Measurements from ENCODE around the gene AMACR. TPM values are rescaled to one million over a fixed set of nuclear protein-coding genes. Genes with fewer than 3 reads are reported as not detected.
"Not testable (repeated sequence)": the region's sequence is repeated elsewhere in the genome, so short reads cannot be mapped to it uniquely, and the experiment has no call there.

AMACR gene
- total RNA-seq, 1 experiment from 2014 or later, result 10.5 TPM

DNA sequence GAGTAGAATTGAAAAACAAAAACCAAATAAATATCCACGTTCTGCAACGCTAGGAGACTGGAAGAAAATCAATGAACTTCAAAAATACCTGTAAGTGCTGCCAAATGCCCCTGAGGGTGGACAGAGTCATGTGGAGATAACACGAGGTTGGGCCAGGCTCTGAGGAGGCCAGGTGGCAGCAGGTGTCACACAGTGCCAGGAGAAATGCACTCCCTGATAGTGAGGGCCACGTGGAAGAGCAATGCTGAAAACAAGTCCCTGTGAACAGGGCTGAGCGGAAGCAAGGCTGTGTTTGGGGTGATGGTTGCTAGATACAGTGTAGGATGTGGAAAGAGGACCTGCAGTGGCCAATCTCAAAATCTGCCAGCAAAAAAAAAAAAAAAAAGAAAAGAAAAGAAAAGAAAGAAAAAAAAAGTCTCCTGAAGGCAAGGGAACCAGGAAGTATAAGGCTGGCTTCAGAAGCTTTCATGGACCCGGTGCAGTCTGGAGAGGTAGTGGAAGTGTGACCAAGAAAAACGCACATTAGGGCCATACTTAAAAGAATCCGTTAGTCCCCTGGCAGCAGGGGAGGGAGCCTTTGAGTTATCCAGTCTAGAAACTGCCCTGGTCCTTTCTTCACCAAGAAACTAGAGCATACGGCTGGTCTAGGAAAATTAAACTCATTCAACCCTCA lies 18.4 kb upstream of the AMACR start:
- no peak overlapping the region for H3K4me3 ChIP-seq (ENCODE audit: insufficient read depth, low read depth, low read length)
- H3K36me3 ChIP-seq (replicated peaks; ENCODE audit: control insufficient read depth, insufficient read depth, low read length), result no peaks in the 10 kb centered on the region
- no peaks in the 10 kb centered on the region for H3K27me3 ChIP-seq (ENCODE audit: control insufficient read depth, insufficient read depth, low read length)
- no peak for DNase-seq

DNA sequence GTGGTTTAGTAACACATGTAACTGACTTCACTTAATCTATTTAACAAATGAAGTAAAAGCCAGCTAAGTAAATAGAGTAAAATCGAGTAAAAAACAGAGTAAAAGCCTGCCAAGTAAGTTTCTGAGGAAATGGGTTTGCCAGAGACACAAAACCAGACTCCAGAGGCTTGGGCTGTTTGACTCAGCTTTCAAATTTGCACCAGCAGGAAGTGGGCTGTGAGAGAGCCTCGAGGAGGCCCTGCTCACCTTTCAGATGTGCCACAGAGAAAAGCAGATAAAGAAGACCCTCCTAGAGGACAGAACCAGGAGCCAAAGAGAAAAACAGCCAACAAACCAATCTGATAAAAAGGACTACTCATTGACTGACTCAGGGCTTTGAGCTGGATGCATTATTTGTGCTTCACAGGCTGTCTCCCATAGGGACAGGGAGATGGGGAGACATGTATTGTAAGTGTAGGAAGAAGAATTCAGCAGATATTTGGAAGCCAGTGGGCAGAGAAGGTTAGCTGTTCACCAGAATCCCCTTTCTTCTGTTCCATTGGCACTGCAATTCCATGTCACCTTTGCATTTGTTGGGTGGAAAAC lies 14.4 kb upstream of the AMACR start:
- Histone ChIP-seq H3K27me3 (ENCODE audit: control insufficient read depth, insufficient read depth, low read length) (no peaks in the 10 kb centered on the region), H3K4me3 (ENCODE audit: insufficient read depth, low read depth, low read length) (no peak overlapping the region), H3K36me3 (replicated peaks; ENCODE audit: control insufficient read depth, insufficient read depth, low read length) (no peaks in the 10 kb centered on the region)
- no peak for DNase-seq

DNA sequence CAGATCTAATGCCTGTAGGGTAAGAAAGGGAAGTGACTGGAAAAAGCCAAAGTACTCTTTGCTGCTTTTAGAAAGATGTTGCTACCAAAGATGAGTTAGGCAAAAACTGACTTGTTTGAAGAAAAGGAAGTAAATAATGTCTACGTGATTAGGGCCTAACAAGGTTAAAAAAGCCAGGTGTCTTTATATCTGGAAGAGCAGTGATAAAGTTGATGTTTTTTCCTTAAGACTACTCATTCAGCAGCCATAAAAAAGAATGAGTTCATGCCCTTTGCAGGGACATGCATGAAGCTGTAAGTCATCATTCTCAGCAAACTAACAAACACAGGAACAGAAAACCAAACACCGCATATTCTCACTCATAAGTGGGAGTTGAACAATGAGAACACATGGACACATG lies 13.5 kb upstream of the AMACR start:
- Histone ChIP-seq H3K36me3 (replicated peaks; ENCODE audit: control insufficient read depth, insufficient read depth, low read length) (no peaks in the 10 kb centered on the region), H3K4me3 (ENCODE audit: insufficient read depth, low read depth, low read length) (no peak overlapping the region), H3K27me3 (ENCODE audit: control insufficient read depth, insufficient read depth, low read length) (no peaks in the 10 kb centered on the region)
- no peak for DNase-seq

DNA sequence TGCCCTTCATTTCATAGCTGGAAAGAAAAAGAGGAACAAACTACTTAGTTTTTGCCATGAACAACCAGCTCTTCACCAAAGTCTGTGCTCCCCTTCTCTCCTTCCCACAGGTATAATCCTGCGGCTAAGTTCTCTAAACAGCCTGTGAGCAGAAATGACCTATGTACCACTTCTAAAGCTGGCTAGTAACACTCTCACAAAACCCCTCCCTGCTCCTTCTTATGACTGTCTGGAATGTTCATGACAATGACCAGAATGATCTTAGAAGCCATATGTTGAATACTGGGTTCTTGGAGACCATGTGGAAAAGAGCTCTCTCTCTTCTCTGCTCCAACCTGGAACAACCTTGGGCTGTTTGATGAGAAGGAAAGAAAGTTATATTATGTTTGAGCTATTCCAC lies 12.9 kb upstream of the AMACR start:
- Histone ChIP-seq H3K27me3 (ENCODE audit: control insufficient read depth, insufficient read depth, low read length) (no peaks in the 10 kb centered on the region), H3K4me3 (ENCODE audit: insufficient read depth, low read depth, low read length) (no peak overlapping the region), H3K36me3 (replicated peaks; ENCODE audit: control insufficient read depth, insufficient read depth, low read length) (no peaks in the 10 kb centered on the region)
- DNase-seq, result no peak

DNA sequence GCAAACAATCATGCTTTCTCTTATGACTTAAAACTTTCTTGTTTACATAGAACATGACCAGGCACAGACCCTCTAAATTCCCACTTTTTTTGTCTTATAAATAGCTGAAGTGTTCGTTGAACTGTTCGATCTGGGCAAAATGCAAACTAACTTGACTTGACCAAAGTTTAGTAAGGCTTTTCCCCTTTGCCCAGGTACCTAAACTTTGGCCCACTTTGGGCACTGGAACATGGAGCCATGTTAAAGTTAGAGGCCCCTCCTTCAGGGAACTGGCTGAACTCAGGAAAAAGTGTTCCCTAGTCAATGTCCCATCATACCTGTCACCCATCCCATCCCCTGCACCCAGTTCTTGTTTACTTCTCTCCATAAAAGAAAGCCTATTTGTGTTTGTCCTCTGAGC lies 9.4 kb upstream of the AMACR start:
- no peak for DNase-seq
- no peaks in the 10 kb centered on the region for H3K27me3 ChIP-seq (ENCODE audit: control insufficient read depth, insufficient read depth, low read length)
- H3K36me3 ChIP-seq (replicated peaks; ENCODE audit: control insufficient read depth, insufficient read depth, low read length), result no peaks in the 10 kb centered on the region
- H3K4me3 ChIP-seq (ENCODE audit: insufficient read depth, low read depth, low read length), result no peak overlapping the region

DNA sequence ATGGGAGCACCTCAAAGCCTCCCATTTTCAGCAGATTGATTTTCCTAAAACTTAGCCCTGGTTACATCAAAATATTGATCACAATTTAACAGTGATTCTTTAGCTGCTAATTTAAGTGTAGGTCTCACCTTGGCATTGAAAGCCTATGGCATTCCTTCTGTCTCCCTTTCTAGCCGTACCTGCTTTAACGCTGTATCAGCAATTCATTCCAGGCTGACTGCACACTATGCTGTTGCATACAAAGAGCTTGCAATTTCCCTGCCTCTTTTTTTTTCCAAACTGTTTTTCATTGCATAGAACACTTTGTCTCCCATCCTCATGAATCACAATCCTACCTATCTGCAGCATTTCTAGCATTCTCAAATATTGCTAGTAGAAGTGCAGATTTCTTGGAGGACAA lies 8.9 kb upstream of the AMACR start:
- Histone ChIP-seq H3K4me3 (ENCODE audit: insufficient read depth, low read depth, low read length) (no peak overlapping the region), H3K36me3 (replicated peaks; ENCODE audit: control insufficient read depth, insufficient read depth, low read length) (no peaks in the 10 kb centered on the region), H3K27me3 (ENCODE audit: control insufficient read depth, insufficient read depth, low read length) (no peaks in the 10 kb centered on the region)
- no peak for DNase-seq

DNA sequence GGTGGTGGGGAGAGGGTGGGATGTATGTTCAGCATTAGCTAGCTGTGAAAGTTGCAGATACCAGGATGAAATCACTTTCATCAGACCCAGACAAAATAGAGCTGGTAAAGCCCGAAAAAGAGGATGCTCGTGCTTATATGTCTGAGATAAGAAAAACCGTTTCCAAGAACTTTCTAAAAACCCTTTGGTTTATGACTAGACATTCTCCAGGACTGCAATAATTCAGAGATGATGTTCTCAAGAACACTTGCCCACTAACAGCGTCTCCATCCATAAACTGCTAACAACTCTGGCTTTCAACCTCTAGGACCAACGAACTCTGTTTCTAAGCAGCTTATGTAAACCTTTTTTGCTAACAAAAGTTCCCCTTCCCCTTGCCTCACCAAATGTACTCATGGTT lies 8.4 kb upstream of the AMACR start:
- no peak for DNase-seq
- Histone ChIP-seq H3K27me3 (ENCODE audit: control insufficient read depth, insufficient read depth, low read length) (no peaks in the 10 kb centered on the region), H3K36me3 (replicated peaks; ENCODE audit: control insufficient read depth, insufficient read depth, low read length) (no peaks in the 10 kb centered on the region)

DNA sequence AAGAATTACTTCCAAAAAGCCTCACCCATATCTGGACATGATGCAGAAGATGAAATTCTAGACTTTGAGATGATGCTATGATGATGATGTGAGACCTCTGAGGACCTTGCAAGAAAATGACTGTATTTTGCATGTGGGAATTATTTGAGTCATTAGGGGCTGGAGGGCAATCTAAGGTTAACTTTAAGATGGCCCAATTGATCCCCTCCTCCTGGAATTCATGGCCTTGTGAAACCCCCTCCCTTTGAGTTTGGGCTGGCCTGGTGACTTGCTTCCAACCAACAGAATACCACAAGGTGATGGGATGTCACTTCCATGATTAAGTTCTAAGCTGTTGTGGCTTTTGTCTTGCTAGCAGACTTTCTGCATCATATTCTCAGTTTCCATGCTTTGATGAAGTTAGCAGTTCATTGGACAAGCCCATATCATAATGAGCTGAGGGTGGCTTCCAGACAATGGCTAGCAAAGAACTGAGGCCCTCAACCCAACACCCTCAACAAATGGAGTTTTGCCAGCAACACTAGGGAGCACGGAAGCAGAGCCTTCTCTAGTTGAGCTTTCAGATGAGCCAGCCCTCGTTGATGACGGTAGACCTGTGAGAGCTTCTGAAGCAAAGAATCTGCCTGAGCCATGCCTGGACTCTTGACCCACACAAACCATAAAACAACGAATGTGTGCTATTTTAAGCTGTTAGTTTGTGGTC lies 7.4 kb upstream of the AMACR start:
- no peak overlapping the region for H3K4me3 ChIP-seq (ENCODE audit: insufficient read depth, low read depth, low read length)
- DNase-seq, result no peak
- no peaks in the 10 kb centered on the region for H3K27me3 ChIP-seq (ENCODE audit: control insufficient read depth, insufficient read depth, low read length)
- no peaks in the 10 kb centered on the region for H3K36me3 ChIP-seq (replicated peaks; ENCODE audit: control insufficient read depth, insufficient read depth, low read length)

More for the DNA sequence above, 8.4 kb upstream of the AMACR start:
- H3K4me3 ChIP-seq (ENCODE audit: insufficient read depth, low read depth, low read length), result no peak overlapping the region

DNA sequence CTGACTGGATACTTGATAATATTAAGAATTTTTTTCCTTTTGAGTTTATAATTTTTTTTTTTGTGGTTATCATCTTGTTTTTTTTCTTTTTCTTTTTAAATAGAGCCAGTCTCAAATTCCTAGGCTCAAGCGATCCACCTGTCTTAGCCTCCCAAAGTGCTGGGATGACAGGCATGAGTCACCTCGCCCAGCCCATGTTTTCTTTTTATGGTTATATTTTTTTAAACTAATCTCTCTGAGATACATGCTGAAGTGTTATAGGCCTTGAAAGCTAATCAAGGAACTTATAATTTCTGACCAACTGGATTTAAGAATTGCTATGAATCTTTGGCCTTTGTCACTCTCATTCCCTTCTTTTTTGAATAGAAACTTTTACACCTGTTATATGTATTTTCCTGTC lies 6.8 kb upstream of the AMACR start:
- H3K4me3 ChIP-seq (ENCODE audit: insufficient read depth, low read depth, low read length), result no peak overlapping the region
- DNase-seq, result no peak
- H3K27me3 ChIP-seq (ENCODE audit: control insufficient read depth, insufficient read depth, low read length), result no peaks in the 10 kb centered on the region
- no peaks in the 10 kb centered on the region for H3K36me3 ChIP-seq (replicated peaks; ENCODE audit: control insufficient read depth, insufficient read depth, low read length)

DNA sequence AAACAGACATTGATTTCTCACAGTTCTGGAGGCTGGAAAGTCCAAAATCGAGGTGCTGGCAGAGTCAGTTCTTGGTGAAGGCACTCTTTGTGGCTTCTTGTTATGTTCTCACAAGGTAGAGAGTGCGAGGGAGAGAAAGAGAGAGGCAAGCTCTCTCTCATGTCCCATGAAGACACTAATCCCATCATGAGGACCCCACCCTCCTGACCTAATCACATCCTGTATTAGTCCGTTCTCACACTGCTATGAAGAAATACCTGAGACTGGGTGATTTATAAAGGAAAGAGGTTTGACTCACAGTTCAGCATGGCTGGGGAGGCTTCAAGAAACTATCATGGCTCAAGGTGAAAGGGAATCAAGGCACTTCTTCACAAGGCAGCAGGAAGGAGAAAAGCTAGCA lies 5.7 kb upstream of the AMACR start:
- H3K36me3 ChIP-seq (replicated peaks; ENCODE audit: control insufficient read depth, insufficient read depth, low read length), result no peaks in the 10 kb centered on the region
- H3K4me3 ChIP-seq (ENCODE audit: insufficient read depth, low read depth, low read length), result no peak overlapping the region
- no peaks in the 10 kb centered on the region for H3K27me3 ChIP-seq (ENCODE audit: control insufficient read depth, insufficient read depth, low read length)
- no peak for DNase-seq

DNA sequence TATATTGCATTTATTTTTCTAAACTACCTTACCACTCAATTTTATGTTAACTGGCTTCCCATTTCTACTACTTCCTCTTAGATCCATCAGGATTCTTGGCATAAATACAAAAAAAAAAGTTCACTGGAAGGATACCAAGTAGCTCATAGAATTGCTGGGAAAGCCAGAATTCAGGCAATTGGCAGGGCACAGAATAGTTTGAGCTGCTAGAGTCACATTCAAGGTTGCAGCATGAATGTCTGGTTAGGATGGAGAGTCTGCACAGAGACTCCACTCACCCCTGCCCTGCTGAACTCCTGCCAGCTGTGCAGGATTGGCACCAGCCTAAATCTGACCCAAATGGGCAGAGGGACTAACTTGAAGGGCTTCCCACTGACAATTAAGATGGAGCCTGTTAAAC lies 4.9 kb upstream of the AMACR start:
- no peak overlapping the region for H3K4me3 ChIP-seq (ENCODE audit: insufficient read depth, low read depth, low read length)
- DNase-seq, result no peak
- no peaks in the 10 kb centered on the region for H3K27me3 ChIP-seq (ENCODE audit: control insufficient read depth, insufficient read depth, low read length)
- H3K36me3 ChIP-seq (replicated peaks; ENCODE audit: control insufficient read depth, insufficient read depth, low read length), result no peaks in the 10 kb centered on the region

DNA sequence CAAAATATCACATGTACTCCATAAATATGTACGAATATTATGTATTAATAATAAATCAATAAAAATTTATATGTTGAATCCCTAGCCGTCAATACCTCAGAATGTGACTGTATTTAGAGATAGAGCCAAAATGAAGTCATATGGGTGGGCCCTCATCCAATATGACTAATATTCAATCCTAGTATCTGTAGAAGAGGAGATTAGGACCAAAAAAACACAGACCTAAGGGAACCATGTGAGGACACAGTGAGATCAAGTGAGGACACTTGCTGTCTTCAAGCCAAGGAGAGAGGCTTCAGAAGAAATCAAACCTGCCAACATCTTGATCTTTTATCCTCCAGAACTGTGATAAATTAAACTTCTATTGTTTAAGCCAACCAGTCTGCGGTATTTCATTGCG lies 3.7 kb upstream of the AMACR start:
- no peaks in the 10 kb centered on the region for H3K27me3 ChIP-seq (ENCODE audit: control insufficient read depth, insufficient read depth, low read length)
- DNase-seq, result no peak
- H3K4me3 ChIP-seq (ENCODE audit: insufficient read depth, low read depth, low read length), result no peak overlapping the region
- H3K36me3 ChIP-seq (replicated peaks; ENCODE audit: control insufficient read depth, insufficient read depth, low read length), result no peaks in the 10 kb centered on the region

DNA sequence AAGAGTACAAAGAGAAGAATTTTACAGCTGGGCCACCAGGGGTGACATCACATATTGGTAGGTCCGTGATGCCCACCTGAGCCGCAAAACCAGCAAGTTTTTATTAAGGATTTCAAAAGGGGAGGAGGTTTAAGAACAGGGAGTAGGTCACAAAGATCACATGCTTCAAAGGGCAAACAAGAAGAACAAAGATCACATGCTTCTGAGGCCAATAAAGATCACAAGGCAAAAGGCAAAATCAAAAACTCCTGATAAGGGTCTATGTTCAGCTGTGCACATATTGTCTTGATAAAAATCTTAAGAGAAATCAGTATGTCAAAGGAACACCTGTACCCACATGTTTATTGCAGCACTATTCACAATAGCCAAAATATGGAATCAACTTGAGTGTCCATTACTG lies 2.3 kb upstream of the AMACR start:
- not testable (repeated sequence) for DNase-seq; H3K36me3 ChIP-seq (replicated peaks; ENCODE audit: control insufficient read depth, insufficient read depth, low read length); H3K4me3 ChIP-seq (ENCODE audit: insufficient read depth, low read depth, low read length); H3K27me3 ChIP-seq (ENCODE audit: control insufficient read depth, insufficient read depth, low read length)

DNA sequence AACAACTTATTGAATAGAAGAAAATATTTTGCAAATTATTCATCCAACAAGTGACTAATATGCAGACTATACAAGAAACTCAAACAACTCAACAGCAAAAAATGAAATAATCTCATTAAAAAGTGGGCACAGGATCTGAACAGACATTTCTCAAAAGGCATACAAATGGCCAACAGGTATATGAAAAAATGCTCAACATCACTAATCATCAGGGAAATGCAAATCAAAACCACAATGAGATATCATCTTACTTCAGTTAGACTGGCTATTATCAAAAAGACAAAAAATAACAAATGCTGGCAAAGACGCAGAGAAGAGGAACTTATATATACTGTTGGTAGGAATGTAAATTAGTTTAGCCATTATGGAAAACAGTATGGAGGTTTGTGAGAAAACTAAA lies 1.8 kb upstream of the AMACR start:
- Histone ChIP-seq H3K27me3 (ENCODE audit: control insufficient read depth, insufficient read depth, low read length) (no peaks in the 10 kb centered on the region), H3K36me3 (replicated peaks; ENCODE audit: control insufficient read depth, insufficient read depth, low read length) (no peaks in the 10 kb centered on the region), H3K4me3 (ENCODE audit: insufficient read depth, low read depth, low read length) (no peak overlapping the region)
- no peak for DNase-seq

DNA sequence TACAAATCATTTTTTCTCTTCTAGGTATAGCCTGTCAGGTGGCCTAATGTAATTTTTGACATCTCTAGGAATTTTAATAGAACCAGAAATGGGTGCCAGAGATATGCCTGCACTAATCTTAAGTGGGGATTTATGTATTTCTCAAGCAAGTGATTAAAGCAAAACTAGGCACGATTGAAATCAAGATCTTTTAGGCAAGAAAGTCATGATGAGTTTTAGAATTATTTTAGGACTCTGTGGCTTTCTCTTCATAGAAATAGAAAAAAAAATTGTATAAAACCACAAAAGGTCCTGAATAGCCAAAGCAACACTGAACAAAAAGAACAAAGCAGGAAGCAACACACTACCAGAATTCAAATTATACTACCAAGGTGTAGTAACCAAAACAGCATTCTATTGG lies 952 bp upstream of the AMACR start:
- Histone ChIP-seq H3K27me3 (ENCODE audit: control insufficient read depth, insufficient read depth, low read length) (no peaks in the 10 kb centered on the region), H3K36me3 (replicated peaks; ENCODE audit: control insufficient read depth, insufficient read depth, low read length) (no peaks in the 10 kb centered on the region), H3K4me3 (ENCODE audit: insufficient read depth, low read depth, low read length) (peak overlapping the region; percentile 81; the same call in 1 of the 2 replicates)
- DNase-seq, result no peak
